Peyer's patch (tissue), 4 donors: ENCODE results near the gene NMT2. TPM values are rescaled to one million over a fixed set of nuclear protein-coding genes. Genes with fewer than 3 reads are reported as not detected.

Experiments
- DNase-seq, 3 donors: peaks; one replicate each; pipeline ENCODE4 v3.0.0-alpha.2; 2017 to 2019
- H3K27ac ChIP-seq, 4 donors: fragments of 200-600 bp; sonication (generic); one replicate each; pipeline ENCODE4 v1.5.1; 2016 to 2019
- H3K27me3 ChIP-seq, 2 donors: fragments of 200-600 bp; sonication (generic); one replicate each; pipeline ENCODE4 v1.5.1; 2019
- H3K36me3 ChIP-seq, 3 donors: fragments of 200-600 bp; sonication (generic); one replicate each; pipeline ENCODE4 v1.5.1; 2016 to 2019
- H3K4me1 ChIP-seq, 4 donors: fragments of 200-600 bp; sonication (generic); one replicate each; pipeline ENCODE4 v1.5.1; 2016 to 2019
- H3K4me3 ChIP-seq, 4 donors: fragments of 200-600 bp; sonication (generic); 1 replicate in 3 of 4; 2 replicates in 1 of 4; pipeline ENCODE4 v1.5.1; 2016 to 2019; ENCODE audit warnings: mild to moderate bottlenecking in 1 of 4
- H3K9me3 ChIP-seq, 4 donors: fragments of 200-600 bp; sonication (generic); one replicate each; pipeline ENCODE4 v1.5.1; 2016 to 2019; ENCODE audit warnings: mild to moderate bottlenecking in 1 of 4
- CTCF ChIP-seq, 6 experiments: fragments of 450-650 bp in 4 of 6; fragments of 200-600 bp in 2 of 6; sonication (generic) in 1 of 6; IDR thresholded peaks; one replicate each; pipeline ENCODE4 v1.5.1; 2017 to 2019; ENCODE audit warnings: antibody characterized with exemption in 6 of 6, mild to moderate bottlenecking in 3 of 6, moderate library complexity in 1 of 6
- POLR2A ChIP-seq, 2 donors: fragments of 450-650 bp; IDR thresholded peaks; one replicate each; pipeline ENCODE4 v1.5.1; 2017; ENCODE audit warnings: antibody characterized with exemption in 2 of 2, mild to moderate bottlenecking in 2 of 2, moderate library complexity in 2 of 2
- total RNA-seq, 4 donors: library from RNA; depleted of rRNA; stranded (reverse); fragments of >200 nt; gene quantifications; one replicate each; pipeline ENCODE4 v1.1.0, GENCODE V29; 2016

Gene NMT2
- total RNA-seq, 4 donors from 2014 or later: 13.2 to 27.9 (median 20.8) TPM

GRCh38 chr10:15176269-15176668 lies 7.8 kb upstream of the NMT2 start:
- no peaks in the 10 kb centered on the region for H3K4me1 ChIP-seq
- no peak overlapping the region for H3K4me3 ChIP-seq
- no peak for DNase-seq
- no peaks in the 10 kb centered on the region for H3K36me3 ChIP-seq
- TF ChIP-seq POLR2A (IDR thresholded peaks at IDR 0.05) (no peak), CTCF (IDR thresholded peaks at IDR 0.05) (no peak)
- H3K27ac ChIP-seq: no peak overlapping the region
- no peaks in the 10 kb centered on the region for H3K27me3 ChIP-seq
- no peaks in the 10 kb centered on the region for H3K9me3 ChIP-seq

- no peaks in the 10 kb centered on the region for H3K36me3 ChIP-seq
- DNase-seq: no peak
- TF ChIP-seq CTCF (IDR thresholded peaks at IDR 0.05) (no peak), POLR2A (IDR thresholded peaks at IDR 0.05) (no peak)
- no peaks in the 10 kb centered on the region for H3K27me3 ChIP-seq
- H3K4me1 ChIP-seq: peaks cover 0 to under 1% (median 0%) of the 10 kb centered on the region in 4 donors
- no peaks in the 10 kb centered on the region for H3K9me3 ChIP-seq
- no peak overlapping the region for H3K27ac ChIP-seq
- H3K4me3 ChIP-seq: no peak overlapping the region
Measured at GRCh38 chr10:15175587-15175986, 7.1 kb upstream of the NMT2 start.

- TF ChIP-seq CTCF (IDR thresholded peaks at IDR 0.05): no peak
- TF ChIP-seq POLR2A (IDR thresholded peaks at IDR 0.05): no peak
- Histone ChIP-seq H3K27ac (no peak overlapping the region), H3K27me3 (no peaks in the 10 kb centered on the region), H3K4me1 (peaks cover 0 to 5% (median 2%) of the 10 kb centered on the region in 4 donors), H3K9me3 (no peaks in the 10 kb centered on the region), H3K4me3 (no peak overlapping the region), H3K36me3 (no peaks in the 10 kb centered on the region)
- no peak for DNase-seq
Measured at GRCh38 chr10:15172306-15172840, 3.9 kb upstream of the NMT2 start.

GRCh38 chr10:15169555-15170401 lies 1.3 kb upstream of the NMT2 start:
- peak overlapping the region; percentile 16 to 68 (median 44) for H3K27ac ChIP-seq
- no peaks in the 10 kb centered on the region for H3K36me3 ChIP-seq
- peaks cover 0 to 17% (median 2%) of the 10 kb centered on the region in 4 donors for H3K4me1 ChIP-seq
- H3K9me3 ChIP-seq: no peaks in the 10 kb centered on the region
- DNase-seq: peak in 2 of 3 donors; percentile 67 to 74
- no peaks in the 10 kb centered on the region for H3K27me3 ChIP-seq
- peak overlapping the region in 2 of 4 donors; percentile 20 for H3K4me3 ChIP-seq
- TF ChIP-seq CTCF (IDR thresholded peaks at IDR 0.05) (no peak), POLR2A (IDR thresholded peaks at IDR 0.05) (no peak)

- peaks cover 0 to 17% (median 2%) of the 10 kb centered on the region in 4 donors for H3K4me1 ChIP-seq
- peak; percentile 98 to 99 (median 98) for DNase-seq
- peak; percentile 8 to 24 for TF ChIP-seq POLR2A (IDR thresholded peaks at IDR 0.05)
- TF ChIP-seq CTCF (IDR thresholded peaks at IDR 0.05): no peak
- H3K27ac ChIP-seq: peak overlapping the region; percentile 7 to 68 (median 44)
- H3K9me3 ChIP-seq: no peaks in the 10 kb centered on the region
- H3K4me3 ChIP-seq: peak overlapping the region in 3 of 4 donors; percentile 13 to 20 (median 20)
- no peaks in the 10 kb centered on the region for H3K36me3 ChIP-seq
- H3K27me3 ChIP-seq: no peaks in the 10 kb centered on the region
Measured at GRCh38 chr10:15168786-15169554, 477 bp upstream of the NMT2 start.
